Upper lobe of left lung (tissue), 6 donors: ENCODE results near the gene ADNP2. TPM values are rescaled to one million over a fixed set of nuclear protein-coding genes. Genes with fewer than 3 reads are reported as not detected.

ENCODE experiments used
- ATAC-seq, 2 donors: fragments of 200-7000 bp; cut with Tn5 transposase; one replicate each; pipeline ENCODE4 v1.9.1; 2022; ENCODE audit warnings: mild to moderate bottlenecking in 2 of 2, moderate library complexity in 2 of 2; ENCODE audit not compliant: low FRiP score in 2 of 2
- DNase-seq, 2 donors: peaks; one replicate each; pipeline ENCODE4 v3.0.0-alpha.2; 2019 to 2020
- H3K27ac ChIP-seq, 4 donors: fragments of 200-600 bp; sonication (generic); one replicate each; pipeline ENCODE4 v1.5.1; 2016 to 2019
- H3K27me3 ChIP-seq, 4 donors: fragments of 200-600 bp; sonication (generic); one replicate each; pipeline ENCODE4 v1.5.1; 2017 to 2019
- H3K36me3 ChIP-seq, 4 donors: fragments of 200-600 bp; sonication (generic); one replicate each; pipeline ENCODE4 v1.5.1; 2016 to 2019
- H3K4me1 ChIP-seq, 4 donors: fragments of 200-600 bp; sonication (generic); one replicate each; pipeline ENCODE4 v1.5.1; 2018 to 2019
- H3K4me3 ChIP-seq, 4 donors: fragments of 200-600 bp; sonication (generic); one replicate each; pipeline ENCODE4 v1.5.1; 2017 to 2019; ENCODE audit warnings: mild to moderate bottlenecking in 2 of 4, moderate library complexity in 1 of 4
- H3K9me3 ChIP-seq, 4 donors: fragments of 200-600 bp; sonication (generic); one replicate each; pipeline ENCODE4 v1.5.1; 2018 to 2019
- EP300 ChIP-seq, 4 donors: sonication (generic); formaldehyde crosslinking; IDR thresholded peaks; one replicate each; pipeline ENCODE4 v1.5.1; 2017; ENCODE audit warnings: antibody characterized with exemption in 4 of 4, control low read depth in 2 of 4
- POLR2A ChIP-seq, 4 donors: fragments of 450-650 bp; IDR thresholded peaks; one replicate each; pipeline ENCODE4 v1.5.1; 2016 to 2017; ENCODE audit warnings: antibody characterized with exemption in 4 of 4, mild to moderate bottlenecking in 2 of 4
- POLR2AphosphoS5 ChIP-seq, 2 donors: sonication (generic); formaldehyde crosslinking; IDR thresholded peaks; one replicate each; pipeline ENCODE4 v1.5.1; 2017; ENCODE audit warnings: antibody characterized with exemption in 2 of 2
- WGBS, 2 donors: methylation state at CpG; one replicate each; pipeline ENCODE4 v1.1.5; 2017 to 2018; 5-methylcytosine and 5-hydroxymethylcytosine counted together
- total RNA-seq, 6 donors: library from RNA; depleted of rRNA in 4 of 6; stranded (reverse); fragments of >200 nt in 4 of 6; gene quantifications; one replicate each; pipeline versions ENCODE4 v1.1.0 to v1.2.1, GENCODE V29; 2016 to 2021
- TF ChIP-seq, protein P1 (sequence below), 6 experiments: fragments of 450-650 bp in 4 of 6; fragments of 200-600 bp in 2 of 6; sonication (generic) in 2 of 6; IDR thresholded peaks; one replicate each; pipeline ENCODE4 v1.5.1; 2016 to 2019; ENCODE audit warnings: antibody characterized with exemption in 6 of 6
- donor health status: DM: no; HTN: no; CAD: no; lungs with moderate emphysema.
- donor health status: DM: no; HTN: yes; CAD: no; lungs with severe emphysema.

Gene ADNP2
- total RNA-seq, 6 donors from 2014 or later: 12.4 to 26.6 (median 16.1) TPM

DNA sequence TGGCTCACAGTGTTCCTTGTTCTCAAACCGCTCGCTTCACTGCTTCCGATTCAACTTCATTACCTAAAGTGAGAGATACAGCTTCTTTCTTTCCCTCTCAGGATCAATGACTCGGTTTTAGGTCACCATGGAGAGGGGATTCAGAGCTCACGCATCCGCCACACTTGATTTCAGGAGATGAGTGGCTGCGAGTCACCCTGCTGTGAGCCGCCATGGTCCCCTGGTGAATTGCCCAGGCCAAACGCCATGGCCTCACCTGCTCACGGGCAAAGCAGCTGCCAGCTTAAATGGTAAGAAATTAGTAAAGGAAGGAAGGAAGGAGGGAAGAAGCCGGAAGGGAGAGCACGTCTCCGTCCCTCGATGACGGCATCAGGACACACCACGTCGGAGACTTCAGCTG, 60.5 kb downstream of the ADNP2 start:
- Histone ChIP-seq H3K36me3 (no peaks in the 10 kb centered on the region), H3K4me3 (no peak overlapping the region), H3K4me1 (peaks cover 0 to 6% (median 5%) of the 10 kb centered on the region in 4 donors), H3K27ac (no peak overlapping the region), H3K27me3 (no peaks in the 10 kb centered on the region), H3K9me3 (peaks cover 0 to 6% (median 2%) of the 10 kb centered on the region in 4 donors)
- DNase-seq: no peak
- WGBS, 2 donors: 83 to 89% methylated on average over 17 of the region's 17 CpGs
- TF ChIP-seq EP300 (IDR thresholded peaks at IDR 0.05) (no peak), POLR2A (IDR thresholded peaks at IDR 0.05) (no peak), POLR2AphosphoS5 (IDR thresholded peaks at IDR 0.05) (no peak)
- TF ChIP-seq, protein P1, sequence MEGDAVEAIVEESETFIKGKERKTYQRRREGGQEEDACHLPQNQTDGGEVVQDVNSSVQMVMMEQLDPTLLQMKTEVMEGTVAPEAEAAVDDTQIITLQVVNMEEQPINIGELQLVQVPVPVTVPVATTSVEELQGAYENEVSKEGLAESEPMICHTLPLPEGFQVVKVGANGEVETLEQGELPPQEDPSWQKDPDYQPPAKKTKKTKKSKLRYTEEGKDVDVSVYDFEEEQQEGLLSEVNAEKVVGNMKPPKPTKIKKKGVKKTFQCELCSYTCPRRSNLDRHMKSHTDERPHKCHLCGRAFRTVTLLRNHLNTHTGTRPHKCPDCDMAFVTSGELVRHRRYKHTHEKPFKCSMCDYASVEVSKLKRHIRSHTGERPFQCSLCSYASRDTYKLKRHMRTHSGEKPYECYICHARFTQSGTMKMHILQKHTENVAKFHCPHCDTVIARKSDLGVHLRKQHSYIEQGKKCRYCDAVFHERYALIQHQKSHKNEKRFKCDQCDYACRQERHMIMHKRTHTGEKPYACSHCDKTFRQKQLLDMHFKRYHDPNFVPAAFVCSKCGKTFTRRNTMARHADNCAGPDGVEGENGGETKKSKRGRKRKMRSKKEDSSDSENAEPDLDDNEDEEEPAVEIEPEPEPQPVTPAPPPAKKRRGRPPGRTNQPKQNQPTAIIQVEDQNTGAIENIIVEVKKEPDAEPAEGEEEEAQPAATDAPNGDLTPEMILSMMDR (IDR thresholded peaks at IDR 0.05): no peak
- ATAC-seq: no peak

- Histone ChIP-seq H3K27me3 (no peaks in the 10 kb centered on the region), H3K4me3 (no peak overlapping the region), H3K4me1 (peaks cover 0 to 6% (median 5%) of the 10 kb centered on the region in 4 donors), H3K36me3 (no peaks in the 10 kb centered on the region), H3K9me3 (no peaks in the 10 kb centered on the region), H3K27ac (no peak overlapping the region)
- TF ChIP-seq EP300 (IDR thresholded peaks at IDR 0.05) (no peak), POLR2A (IDR thresholded peaks at IDR 0.05) (no peak), POLR2AphosphoS5 (IDR thresholded peaks at IDR 0.05) (no peak)
- TF ChIP-seq, protein P1 (IDR thresholded peaks at IDR 0.05): no peak
- ATAC-seq (no peak), DNase-seq (no peak)
- WGBS, 2 donors: 76 to 82% methylated on average over 5 to 7 of the region's 7 CpGs
These were observed 61.5 kb downstream of the ADNP2 start for GRCh38 chr18:80170395-80171053.

GRCh38 chr18:80171054-80171872, 62.2 kb downstream of the ADNP2 start:
- Histone ChIP-seq H3K27me3 (no peaks in the 10 kb centered on the region), H3K4me1 (peaks cover 0 to 6% (median 5%) of the 10 kb centered on the region in 4 donors), H3K36me3 (no peaks in the 10 kb centered on the region), H3K4me3 (peak overlapping the region in 1 of 4 donors; percentile 19), H3K27ac (no peak overlapping the region), H3K9me3 (no peaks in the 10 kb centered on the region)
- TF ChIP-seq POLR2A (IDR thresholded peaks at IDR 0.05) (no peak), EP300 (IDR thresholded peaks at IDR 0.05) (no peak)
- TF ChIP-seq, protein P1 (IDR thresholded peaks at IDR 0.05): peak; percentile 50 to 75 (median 66)
- ATAC-seq: peak in 1 of 2 donors; percentile 79
- DNase-seq: peak in 1 of 2 donors; percentile 94
- WGBS, 2 donors: 32 to 40% methylated on average over 18 to 23 of the region's 23 CpGs

DNA sequence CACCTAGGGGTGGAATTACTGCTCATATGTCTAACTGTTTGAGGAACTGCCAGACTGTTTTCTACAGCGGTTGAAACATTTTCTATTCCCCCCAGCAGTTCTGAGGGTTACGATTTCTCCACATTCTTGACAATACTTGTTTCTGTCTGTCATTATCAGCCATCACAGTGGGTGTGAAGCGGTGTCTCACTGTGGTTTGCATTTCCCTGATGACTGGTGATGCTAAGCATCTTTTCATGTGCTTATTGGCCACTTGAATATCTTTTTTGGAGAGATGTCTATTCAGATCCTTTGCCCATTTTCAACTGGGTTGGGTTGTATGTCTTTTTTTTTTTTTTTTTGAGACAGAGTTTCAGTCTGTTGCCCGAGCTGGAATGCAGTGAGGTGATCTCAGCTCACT, 63.0 kb downstream of the ADNP2 start:
- DNase-seq (no peak), ATAC-seq (no peak)
- TF ChIP-seq POLR2AphosphoS5 (IDR thresholded peaks at IDR 0.05): no peak
- no peak for TF ChIP-seq EP300 (IDR thresholded peaks at IDR 0.05)
- no peak for TF ChIP-seq POLR2A (IDR thresholded peaks at IDR 0.05)
- TF ChIP-seq, protein P1 (IDR thresholded peaks at IDR 0.05): no peak
- 79 to 86% methylated on average over 4 of the region's 4 CpGs for WGBS, 2 donors
- H3K9me3 ChIP-seq: no peaks in the 10 kb centered on the region
- H3K4me3 ChIP-seq: no peak overlapping the region
- no peaks in the 10 kb centered on the region for H3K27me3 ChIP-seq
- no peaks in the 10 kb centered on the region for H3K36me3 ChIP-seq
- H3K27ac ChIP-seq: no peak overlapping the region
- peaks cover 0 to 6% (median 5%) of the 10 kb centered on the region in 4 donors for H3K4me1 ChIP-seq
